Right lung (tissue), 10 donors: ENCODE measurements around the gene CANT1. TPM values are rescaled to one million over a fixed set of nuclear protein-coding genes. Genes with fewer than 3 reads are reported as not detected.

ENCODE experiments used
- DNase-seq, 2 donors: peaks; one replicate each; pipeline ENCODE4 v3.0.0-alpha.2; 2013
- long read RNA-seq, 8 donors: transcript quantifications; one replicate each; lab custom pipeline, GENCODE V29; 2026
- polyA plus RNA-seq, 5 donors: library from polyadenylated mRNA; unstranded; fragments of 120-200 nt; gene quantifications; one replicate each; pipeline versions ENCODE4 v1.2.1 to v1.2.3, GENCODE V29; 2013; ENCODE audit warnings: inconsistent platforms in 1 of 5, low replicate concordance in 1 of 5; ENCODE audit not compliant: insufficient read length in 5 of 5, insufficient read depth in 1 of 5

Gene CANT1
- 10 to 100 TPM; 36.8 to 45.5 (median 42.3) TPM for polyA plus RNA-seq
- long read RNA-seq, donor 1, transcript CANT1-202 (5 exons, 3,252 nt) = major isoform, 6 of 11 reads
- long read RNA-seq, donor 1, partial matches to known transcripts = 0 of 11 reads
- long read RNA-seq, donor 1, other reads (novel, unspliced or antisense) = 0 of 11 reads
- long read RNA-seq, donor 2, partial matches to known transcripts = 0 of 8 reads
- long read RNA-seq, donor 2, other reads (novel, unspliced or antisense) = 0 of 8 reads
- long read RNA-seq, donor 3, transcript CANT1-201 (4 exons, 3,534 nt) = major isoform, 6 of 15 reads
- long read RNA-seq, donor 3, transcript CANT1-202 (5 exons, 3,252 nt) = major isoform, 6 of 15 reads
- long read RNA-seq, donor 3, partial matches to known transcripts = 0 of 15 reads
- long read RNA-seq, donor 3, other reads (novel, unspliced or antisense) = 0 of 15 reads
- long read RNA-seq, donor 4, partial matches to known transcripts = 0 of 9 reads
- long read RNA-seq, donor 4, other reads (novel, unspliced or antisense) = 0 of 9 reads
- long read RNA-seq, donor 5, transcript CANT1-201 (4 exons, 3,534 nt) = major isoform, 5 of 11 reads
- long read RNA-seq, donor 5, partial matches to known transcripts = 0 of 11 reads
- long read RNA-seq, donor 5, other reads (novel, unspliced or antisense) = 0 of 11 reads
- long read RNA-seq, donor 6, transcript CANT1-201 (4 exons, 3,534 nt) = major isoform, 8 of 15 reads
- long read RNA-seq, donor 6, transcript CANT1-202 (5 exons, 3,252 nt) = minor isoform, 5 of 15 reads
- long read RNA-seq, donor 6, partial matches to known transcripts = 0 of 15 reads
- long read RNA-seq, donor 6, other reads (novel, unspliced or antisense) = 0 of 15 reads
- long read RNA-seq, donor 7, transcript CANT1-202 (5 exons, 3,252 nt) = major isoform, 5 of 10 reads
- long read RNA-seq, donor 7, transcript CANT1-201 (4 exons, 3,534 nt) = major isoform, 5 of 10 reads
- long read RNA-seq, donor 7, partial matches to known transcripts = 0 of 10 reads
- long read RNA-seq, donor 7, other reads (novel, unspliced or antisense) = 0 of 10 reads
- long read RNA-seq, donor 8, partial matches to known transcripts = 0 of 5 reads
- long read RNA-seq, donor 8, other reads (novel, unspliced or antisense) = 0 of 5 reads

DNA sequence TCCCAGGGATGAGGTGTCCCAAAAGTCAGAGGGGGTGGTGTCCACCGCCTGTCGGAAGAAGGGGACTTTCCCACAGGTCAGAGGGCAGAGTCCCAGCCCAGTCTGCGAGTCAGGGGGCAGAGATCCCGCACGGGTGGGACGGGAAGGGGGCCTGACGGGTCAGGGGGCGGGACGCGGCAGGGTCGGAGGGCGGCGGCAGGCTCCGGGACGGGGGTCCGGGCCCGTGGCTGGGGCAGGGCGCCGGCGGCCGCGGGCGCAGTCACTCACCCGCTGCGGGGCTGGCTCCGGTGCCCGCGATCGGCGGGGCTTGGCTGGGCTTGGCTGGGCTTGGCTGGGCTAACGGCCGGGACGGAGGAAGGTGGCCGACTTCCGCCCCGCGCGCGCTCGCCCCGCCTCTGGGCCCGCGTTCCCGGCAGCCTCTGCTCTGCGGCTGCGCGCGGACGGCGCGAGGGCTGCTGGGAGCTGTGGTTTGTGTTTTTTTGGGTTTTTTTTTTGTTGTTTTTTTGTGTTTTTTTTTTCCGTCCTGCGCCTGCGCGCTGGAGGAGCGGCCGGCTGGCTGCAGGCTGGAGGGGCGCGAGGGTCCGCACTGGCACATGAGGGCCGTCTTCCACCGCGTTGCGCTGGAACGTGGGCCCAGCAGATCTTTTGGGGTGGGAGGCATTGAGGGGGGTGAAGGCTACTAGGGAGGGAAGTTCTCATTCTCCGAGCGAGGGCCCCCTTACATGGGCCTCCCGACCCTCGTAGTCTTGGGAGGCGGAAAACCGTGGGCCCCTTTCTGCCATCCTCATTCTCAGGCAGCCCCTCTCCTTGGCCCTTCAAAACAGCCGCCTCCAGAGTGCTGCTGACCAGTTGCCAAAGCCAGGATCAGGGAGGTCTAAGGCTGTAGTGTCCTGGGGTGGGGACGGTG is at the start of gene CANT1:
CANT1 (minus strand) TSS at position 368 of the 907 bp plus-strand sequence. CDS start 12,142 bp downstream, outside the sequence.
- DNase-seq = peak; percentile 91

DNA sequence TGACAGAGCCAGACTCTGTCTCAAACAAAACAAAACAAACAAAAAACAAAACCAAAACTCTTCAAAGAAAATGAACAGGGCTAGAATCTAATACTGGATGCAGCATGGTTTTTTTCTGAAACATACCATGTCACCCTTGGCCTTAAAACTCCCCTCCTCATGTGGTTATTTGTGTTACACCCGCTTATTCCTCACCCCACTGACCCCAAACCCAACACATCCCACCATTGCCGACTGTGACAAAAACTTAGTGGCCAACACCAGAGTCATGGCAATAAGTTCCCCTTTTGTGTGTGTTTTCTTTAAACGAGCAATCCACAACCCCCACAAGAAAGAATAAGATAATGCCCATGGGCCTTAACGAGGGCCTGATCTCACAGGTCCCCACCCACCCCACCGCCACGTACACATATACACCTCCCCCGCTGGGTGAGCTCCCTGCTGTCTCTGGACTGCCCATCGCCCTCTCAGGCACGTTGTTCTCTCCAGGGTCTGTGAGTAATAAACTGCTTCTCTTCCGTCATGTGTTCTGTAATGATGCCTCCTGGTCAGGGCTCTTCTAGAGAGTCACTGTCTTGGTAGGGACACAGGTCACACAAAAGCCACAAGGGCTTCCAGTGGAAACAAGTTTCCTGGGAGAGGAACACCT is 48.3 kb upstream of the CANT1 start:
- DNase-seq = no peak

DNA sequence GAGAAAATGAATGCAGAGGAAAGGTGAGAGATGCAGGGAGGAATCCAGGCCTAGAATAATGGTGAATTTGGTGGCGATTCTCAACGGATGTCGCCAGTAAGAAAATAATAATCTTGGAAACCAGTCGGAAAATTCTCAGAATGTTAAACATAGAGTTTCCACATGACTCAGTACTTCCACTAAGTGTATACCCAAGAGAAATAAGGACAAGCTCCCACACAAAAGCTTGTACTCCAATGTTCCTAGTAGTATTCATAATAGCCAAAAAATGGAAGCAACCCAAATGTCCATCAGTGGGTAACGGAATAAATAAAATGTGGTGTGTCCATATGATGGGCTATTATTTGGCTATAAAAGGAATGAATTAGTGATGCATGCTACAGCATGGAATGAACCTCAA is 45.6 kb upstream of the CANT1 start:
- no peak for DNase-seq

DNA sequence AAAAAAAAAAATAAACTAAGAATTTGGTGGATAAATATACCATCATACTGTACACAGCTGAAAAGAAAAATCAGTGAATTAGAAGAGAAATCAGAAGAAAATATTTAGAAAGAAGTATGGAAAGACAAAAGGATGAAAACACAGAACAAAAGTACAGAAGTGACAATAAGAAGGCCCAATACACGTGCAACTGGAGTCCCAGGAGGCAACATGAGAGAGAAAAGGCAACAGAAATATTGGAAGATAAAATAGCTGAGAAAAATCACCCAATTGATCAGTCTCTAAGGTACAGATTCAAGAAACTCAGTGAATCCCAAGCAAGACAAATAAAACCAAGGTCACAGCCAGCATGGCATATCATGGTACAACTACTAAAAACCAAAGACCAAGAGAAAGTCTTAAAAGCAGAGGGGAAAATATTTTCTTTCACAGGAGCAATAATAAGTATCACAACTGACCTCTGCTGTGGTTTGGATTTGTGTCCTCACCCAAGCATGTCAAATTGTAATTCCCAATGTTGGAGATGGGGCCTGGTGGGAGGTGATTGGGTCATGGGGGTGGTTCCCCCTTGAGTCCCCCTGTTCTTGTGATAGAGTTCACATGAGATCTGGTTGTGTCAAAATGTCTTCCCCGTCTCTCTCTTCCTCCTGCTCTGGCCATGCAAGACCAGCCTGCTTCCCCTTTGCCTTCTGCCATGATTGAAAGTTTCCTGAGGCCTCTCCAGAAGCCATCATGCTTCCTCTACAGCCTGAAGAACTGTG is 44.8 kb upstream of the CANT1 start:
- no peak for DNase-seq

DNA sequence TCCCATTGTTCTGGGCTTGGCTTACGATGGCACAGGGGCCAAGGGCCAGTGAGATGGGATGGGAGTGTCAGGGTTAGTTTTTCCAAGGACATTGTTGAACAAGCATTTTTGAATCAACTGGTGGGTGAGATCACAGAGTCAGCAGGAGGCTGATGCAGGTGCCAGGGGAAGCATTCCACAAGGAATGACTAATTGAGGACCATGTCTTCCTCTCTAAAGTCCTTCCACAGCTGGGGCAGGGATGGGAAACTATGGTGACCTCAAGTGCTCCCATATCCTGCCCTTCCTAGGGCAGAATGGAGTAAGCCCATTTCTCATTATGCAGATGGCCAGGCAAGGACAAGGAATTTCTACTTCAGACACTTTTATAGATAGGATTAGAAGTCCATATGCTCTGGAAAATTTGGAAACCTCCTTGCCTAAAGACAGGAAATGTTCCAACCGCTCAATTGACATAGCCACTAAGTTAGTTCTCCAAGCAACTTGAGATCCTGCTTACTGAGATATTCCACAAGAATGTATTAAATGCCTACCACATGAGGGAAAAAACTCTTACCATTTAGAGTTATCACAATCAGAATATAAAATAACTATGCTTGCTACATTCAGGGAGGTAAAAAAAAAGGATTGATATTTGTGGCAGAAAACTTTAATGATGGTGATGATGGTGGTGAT is 43.8 kb upstream of the CANT1 start:
- DNase-seq = no peak

DNA sequence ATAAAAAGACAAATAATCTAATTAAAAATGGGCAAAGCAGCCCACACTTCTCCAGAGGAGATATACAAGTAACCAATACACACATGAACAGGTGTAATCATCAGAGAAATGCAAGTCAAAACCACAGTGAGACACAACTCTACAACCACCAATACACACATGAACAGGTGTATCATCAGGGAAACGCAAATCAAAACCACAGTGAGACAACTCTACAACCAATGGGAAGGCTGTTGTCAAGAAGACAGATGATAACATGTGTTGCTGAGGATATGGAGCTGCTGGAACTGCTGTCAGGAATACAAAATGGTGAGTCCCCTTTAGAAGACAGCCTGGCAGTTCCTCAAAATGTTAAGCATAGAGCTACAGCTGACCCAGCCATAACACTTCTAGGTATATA is 42.6 kb upstream of the CANT1 start:
- no peak for DNase-seq

DNA sequence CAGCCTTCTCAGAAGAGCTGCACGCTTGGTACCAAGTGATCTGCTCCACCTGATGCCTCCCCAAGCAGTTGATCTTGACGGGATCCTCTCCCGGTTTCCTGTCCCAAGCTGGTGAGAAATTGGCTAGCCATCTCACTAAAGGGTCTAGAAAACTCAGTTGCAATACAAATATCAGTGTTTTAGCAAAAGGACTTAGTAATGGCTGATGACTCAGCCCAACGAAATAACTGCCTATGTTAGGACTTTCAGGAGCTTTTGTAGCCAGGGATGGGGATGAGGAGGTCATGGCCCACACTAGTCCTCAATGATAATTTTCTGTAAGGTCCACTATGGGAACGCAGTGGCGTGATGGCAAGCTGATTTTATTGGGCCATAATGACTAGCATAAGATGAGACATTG is 41.7 kb upstream of the CANT1 start:
- DNase-seq = no peak

DNA sequence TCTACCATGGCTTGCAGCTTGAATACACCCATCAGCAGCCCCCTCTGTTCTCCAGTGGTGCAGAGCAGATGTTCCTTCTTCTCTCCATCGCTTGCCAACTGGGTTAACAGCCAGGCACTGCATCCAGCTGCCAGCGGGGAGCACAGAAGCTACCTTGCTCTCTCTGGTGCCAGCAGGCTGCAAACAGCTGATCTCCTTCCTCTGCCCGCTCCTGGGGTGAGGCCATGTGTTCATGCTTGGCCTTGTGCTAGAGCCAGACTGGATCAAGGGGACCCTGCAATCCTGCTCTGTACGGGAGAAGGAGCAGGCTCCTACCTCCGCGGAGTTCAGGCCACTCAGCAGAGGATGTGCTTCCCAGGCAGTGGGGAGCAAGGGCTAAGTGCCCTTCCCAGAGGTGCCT is 41.0 kb upstream of the CANT1 start:
- no peak for DNase-seq

DNA sequence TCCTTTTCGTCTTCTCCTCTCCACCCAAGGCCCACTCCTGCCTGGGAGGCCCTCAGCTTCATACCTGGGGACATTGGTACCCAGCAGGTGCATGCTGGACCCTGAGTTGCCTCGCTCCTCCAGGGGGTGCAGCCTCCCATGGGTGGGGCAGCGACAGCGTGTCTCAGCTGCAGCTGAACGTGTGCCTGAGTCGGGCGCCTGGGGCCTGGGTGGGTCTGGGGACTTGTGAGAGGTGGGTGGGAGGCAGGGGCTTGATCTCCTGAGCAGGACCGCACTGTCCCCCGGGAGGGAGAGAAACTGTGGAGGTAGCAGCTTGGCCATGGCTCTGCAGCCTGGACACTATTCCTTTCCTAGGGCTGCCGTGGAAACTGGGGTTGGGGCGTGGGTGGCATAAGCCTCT is 40.3 kb upstream of the CANT1 start:
- no peak for DNase-seq

DNA sequence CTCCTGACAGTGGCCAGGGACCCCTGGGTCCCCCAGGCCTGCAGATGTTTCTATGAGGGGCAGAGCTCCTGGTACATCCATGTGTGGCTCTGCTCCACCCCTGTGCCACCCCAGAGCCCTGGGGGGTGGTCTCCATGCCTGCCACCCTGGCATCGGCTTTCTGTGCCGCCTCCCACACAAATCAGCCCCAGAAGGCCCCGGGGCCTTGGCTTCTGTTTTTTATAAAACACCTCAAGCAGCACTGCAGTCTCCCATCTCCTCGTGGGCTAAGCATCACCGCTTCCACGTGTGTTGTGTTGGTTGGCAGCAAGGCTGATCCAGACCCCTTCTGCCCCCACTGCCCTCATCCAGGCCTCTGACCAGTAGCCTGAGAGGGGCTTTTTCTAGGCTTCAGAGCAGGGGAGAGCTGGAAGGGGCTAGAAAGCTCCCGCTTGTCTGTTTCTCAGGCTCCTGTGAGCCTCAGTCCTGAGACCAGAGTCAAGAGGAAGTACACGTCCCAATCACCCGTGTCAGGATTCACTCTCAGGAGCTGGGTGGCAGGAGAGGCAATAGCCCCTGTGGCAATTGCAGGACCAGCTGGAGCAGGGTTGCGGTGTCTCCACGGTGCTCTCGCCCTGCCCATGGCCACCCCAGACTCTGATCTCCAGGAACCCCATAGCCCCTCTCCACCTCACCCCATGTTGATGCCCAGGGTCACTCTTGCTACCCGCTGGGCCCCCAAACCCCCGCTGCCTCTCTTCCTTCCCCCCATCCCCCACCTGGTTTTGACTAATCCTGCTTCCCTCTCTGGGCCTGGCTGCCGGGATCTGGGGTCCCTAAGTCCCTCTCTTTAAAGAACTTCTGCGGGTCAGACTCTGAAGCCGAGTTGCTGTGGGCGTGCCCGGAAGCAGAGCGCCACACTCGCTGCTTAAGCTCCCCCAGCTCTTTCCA is 39.5 kb upstream of the CANT1 start:
- DNase-seq = no peak

DNA sequence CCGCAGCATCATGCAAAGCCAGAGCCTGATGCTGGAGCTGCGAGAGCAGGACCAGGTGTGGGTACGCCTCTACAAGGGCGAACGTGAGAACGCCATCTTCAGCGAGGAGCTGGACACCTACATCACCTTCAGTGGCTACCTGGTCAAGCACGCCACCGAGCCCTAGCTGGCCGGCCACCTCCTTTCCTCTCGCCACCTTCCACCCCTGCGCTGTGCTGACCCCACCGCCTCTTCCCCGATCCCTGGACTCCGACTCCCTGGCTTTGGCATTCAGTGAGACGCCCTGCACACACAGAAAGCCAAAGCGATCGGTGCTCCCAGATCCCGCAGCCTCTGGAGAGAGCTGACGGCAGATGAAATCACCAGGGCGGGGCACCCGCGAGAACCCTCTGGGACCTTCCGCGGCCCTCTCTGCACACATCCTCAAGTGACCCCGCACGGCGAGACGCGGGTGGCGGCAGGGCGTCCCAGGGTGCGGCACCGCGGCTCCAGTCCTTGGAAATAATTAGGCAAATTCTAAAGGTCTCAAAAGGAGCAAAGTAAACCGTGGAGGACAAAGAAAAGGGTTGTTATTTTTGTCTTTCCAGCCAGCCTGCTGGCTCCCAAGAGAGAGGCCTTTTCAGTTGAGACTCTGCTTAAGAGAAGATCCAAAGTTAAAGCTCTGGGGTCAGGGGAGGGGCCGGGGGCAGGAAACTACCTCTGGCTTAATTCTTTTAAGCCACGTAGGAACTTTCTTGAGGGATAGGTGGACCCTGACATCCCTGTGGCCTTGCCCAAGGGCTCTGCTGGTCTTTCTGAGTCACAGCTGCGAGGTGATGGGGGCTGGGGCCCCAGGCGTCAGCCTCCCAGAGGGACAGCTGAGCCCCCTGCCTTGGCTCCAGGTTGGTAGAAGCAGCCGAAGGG is 38.6 kb upstream of the CANT1 start:
- DNase-seq = no peak

DNA sequence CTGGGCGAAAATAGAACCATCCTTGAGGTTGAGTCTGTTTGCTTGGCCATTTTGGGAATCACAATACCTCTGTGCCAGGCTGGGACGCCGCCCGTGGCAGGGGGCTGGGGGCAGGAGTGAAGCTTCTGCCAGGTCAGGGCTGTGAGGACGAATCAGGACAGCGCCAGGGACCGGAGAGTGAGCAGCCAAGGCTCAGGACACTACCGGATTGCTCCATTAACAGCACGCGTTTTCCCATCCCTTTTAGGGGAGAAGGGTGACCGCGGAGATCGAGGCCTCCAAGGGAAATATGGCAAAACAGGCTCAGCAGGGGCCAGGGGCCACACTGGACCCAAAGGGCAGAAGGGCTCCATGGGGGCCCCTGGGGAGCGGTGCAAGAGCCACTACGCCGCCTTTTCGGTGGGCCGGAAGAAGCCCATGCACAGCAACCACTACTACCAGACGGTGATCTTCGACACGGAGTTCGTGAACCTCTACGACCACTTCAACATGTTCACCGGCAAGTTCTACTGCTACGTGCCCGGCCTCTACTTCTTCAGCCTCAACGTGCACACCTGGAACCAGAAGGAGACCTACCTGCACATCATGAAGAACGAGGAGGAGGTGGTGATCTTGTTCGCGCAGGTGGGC is 37.8 kb upstream of the CANT1 start:
- no peak for DNase-seq

DNA sequence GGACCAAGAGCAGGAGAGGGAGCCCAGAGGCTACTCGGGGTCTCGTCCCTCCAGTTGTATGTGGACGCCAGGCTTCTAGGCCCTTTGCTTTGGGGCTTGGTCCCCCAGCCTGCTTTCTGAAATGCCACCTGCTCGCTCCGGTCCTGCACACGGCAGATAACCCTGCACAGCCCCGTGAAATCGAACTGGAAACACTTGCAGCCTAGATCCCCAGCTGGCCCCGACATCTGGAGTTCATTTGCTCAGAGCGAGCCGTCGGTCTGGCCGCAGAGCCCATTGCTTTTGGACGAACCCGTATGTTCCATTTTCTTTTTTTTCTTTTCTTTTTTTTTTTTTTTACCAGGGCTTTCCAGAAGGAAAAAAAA is 37.3 kb upstream of the CANT1 start:
- no peak for DNase-seq

DNA sequence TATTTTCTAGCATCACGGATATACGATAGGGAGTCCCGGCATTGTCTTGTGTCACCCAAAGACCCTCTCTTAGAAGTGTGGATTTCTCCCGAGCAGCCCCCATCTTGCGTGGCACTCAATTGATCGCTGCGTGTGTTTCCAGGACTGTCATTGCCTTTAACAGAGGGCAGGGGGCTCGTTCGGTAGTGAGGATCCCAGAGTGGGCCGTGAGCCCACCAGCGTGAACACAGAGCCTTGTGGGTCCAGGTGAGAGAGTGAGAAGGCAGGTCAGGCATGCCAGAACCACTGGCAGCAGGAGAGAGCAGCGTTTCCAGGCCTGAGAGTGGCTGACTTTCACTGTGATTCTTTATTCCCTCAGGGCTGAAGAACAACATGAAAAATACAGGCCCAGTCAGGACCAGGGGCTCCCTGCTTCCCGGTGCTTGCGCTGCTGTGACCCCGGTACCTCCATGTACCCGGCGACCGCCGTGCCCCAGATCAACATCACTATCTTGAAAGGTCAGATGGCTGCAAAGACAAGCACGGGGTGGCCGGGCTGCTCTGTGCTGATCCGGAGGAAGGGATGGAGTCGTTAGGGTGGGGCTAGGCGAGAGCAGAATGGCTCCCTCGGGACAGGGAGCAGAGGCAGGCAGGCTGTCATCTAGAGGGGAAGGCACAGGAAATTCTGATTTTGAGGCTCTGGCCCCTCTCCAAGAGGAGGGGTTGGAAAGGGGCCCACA is 36.8 kb upstream of the CANT1 start:
- DNase-seq = no peak

DNA sequence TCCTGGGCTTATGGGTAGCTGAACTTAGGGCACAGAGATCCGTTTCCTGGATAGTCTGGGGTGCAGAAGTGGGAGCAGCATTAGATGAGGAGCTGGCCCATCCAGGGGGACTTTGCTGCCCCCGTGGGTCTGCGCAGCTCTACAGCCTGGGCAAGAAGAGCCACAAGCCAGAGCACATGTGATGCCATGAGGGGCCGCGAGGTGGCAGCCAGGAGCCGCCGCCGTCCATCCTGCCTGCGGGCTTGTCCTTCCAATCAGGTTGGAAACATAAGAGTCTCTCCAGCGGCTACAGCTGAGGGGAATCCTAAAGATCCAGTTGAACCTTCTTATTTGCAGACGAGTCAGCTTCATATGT is 36.3 kb upstream of the CANT1 start:
- DNase-seq = peak; percentile 36 to 53
